GM21576 (cell line): ENCODE data around the gene FBXO30.

Experiments used
- ATAC-seq: cut with Tn5 transposase; IDR thresholded peaks from one replicate; pipeline ENCODE4 v1.9.1; 2021; ENCODE audit warnings: mild to moderate bottlenecking, moderate library complexity; ENCODE audit not compliant: unreplicated experiment

FBXO30 gene

DNA sequence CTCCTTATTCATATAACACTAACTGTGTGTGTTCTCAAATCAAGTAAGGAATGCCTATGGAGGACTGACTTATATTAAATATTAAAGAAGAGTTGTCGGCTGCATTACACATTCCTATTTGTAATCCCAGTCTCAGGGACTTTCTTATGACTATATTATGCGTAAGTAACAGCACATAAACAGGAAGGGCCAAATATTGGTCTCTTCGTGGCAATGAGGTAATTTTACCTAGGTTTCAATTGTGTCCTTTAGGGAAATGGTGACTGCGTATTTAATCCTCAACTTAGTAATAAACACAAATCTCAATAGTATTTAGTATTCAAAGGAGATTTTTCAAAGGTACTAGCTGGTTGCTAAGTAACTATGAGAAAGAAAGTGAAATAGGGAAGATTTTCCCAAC lies 56.5 kb downstream of the FBXO30 start:
- ATAC-seq: no peak

- no peak for ATAC-seq
These were observed 58.4 kb downstream of the FBXO30 start for GRCh38 chr6:145756170-145756662.

- ATAC-seq: no peak
These were observed 58.9 kb downstream of the FBXO30 start for GRCh38 chr6:145755682-145756081.

GRCh38 chr6:145752638-145753037 lies 62.0 kb downstream of the FBXO30 start:
- no peak for ATAC-seq

- no peak for ATAC-seq
These were observed 65.0 kb downstream of the FBXO30 start for GRCh38 chr6:145749632-145750031.

DNA sequence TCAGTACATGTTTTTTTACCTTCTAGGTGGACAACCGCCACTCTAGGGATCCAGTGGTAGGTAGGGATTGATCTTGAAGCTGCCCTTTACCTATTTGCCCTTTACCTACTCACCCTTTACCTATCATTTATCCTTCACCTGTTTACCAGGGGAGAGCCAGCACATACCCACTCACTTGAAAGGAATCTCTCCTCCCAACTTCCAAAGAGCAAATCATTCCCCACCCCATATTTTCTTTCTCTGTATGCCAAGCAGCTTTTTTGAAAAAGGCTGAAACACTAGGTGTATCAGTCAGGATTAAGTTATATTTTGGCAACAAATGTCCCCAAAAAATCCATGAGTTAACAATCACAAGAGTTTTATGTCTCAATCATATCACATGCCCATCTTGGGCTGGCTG lies 68.7 kb downstream of the FBXO30 start:
- no peak for ATAC-seq

DNA sequence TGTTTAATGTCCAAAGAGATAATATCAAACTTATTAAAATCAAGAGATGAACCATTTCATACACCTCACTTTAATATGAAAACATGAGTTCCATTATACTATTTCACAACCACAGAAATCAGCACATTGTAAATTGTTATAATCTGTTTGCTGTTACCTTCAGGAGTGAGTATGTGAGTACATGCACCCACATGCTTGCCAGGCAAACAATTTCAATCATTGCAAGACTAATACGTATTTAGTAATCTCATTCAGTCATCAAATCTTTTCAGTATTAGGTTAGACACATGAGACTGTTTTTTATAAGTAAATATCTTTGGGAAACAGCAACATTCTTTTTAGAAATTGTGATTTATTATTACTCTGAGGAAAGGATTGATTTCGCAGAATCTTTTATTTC lies 70.0 kb downstream of the FBXO30 start:
- no peak for ATAC-seq
